SK-N-SH treated with all-trans-retinoic acid at 6 μM for 48 hours (cell line): Measurements from ENCODE around the gene PARVG.

Experiments used
- ATAC-seq: fragments of 200-7000 bp; cut with Tn5 transposase; 3 replicates; pipeline ENCODE4 v1.9.1; 2020; ENCODE audit warnings: mild to moderate bottlenecking, moderate library complexity
- ARNTL ChIP-seq: fragments of 450-650 bp; formaldehyde crosslinking; IDR thresholded peaks from 2 replicates; pipeline ENCODE4 v1.5.0; 2020; ENCODE audit warnings: low read depth, mild to moderate bottlenecking, moderate library complexity, borderline replicate concordance
- CREB5 ChIP-seq: fragments of 250-450 bp; sonication (Bioruptor Pico); IDR thresholded peaks from 2 replicates; pipeline ENCODE4 v1.5.1; 2020; ENCODE audit warnings: low read depth, mild to moderate bottlenecking, moderate library complexity
- CSDC2 ChIP-seq: fragments of 250-450 bp; sonication (Bioruptor Pico); IDR thresholded peaks from 2 replicates; pipeline ENCODE4 v1.5.0; 2020; ENCODE audit warnings: mild to moderate bottlenecking, moderate library complexity
- CSRNP3 ChIP-seq: fragments of 250-450 bp; sonication (Bioruptor Pico); IDR thresholded peaks from 2 replicates; pipeline ENCODE4 v1.5.1; 2021; ENCODE audit warnings: mild to moderate bottlenecking, moderate library complexity
- ESRRG ChIP-seq: fragments of 250-450 bp; sonication (Bioruptor Pico); IDR thresholded peaks from 2 replicates; pipeline ENCODE4 v1.6.1; 2021; ENCODE audit warnings: mild to moderate bottlenecking
- GLIS3 ChIP-seq: fragments of 250-450 bp; sonication (Bioruptor Pico); IDR thresholded peaks from 2 replicates; pipeline ENCODE4 v1.5.0; 2020; ENCODE audit warnings: mild to moderate bottlenecking, moderate library complexity
- ISL1 ChIP-seq: fragments of 250-450 bp; sonication (Bioruptor Pico); IDR thresholded peaks from 2 replicates; pipeline ENCODE4 v2.1.2; 2022; ENCODE audit warnings: mild to moderate bottlenecking, moderate library complexity
- OSR1 ChIP-seq: fragments of 250-450 bp; sonication (Bioruptor Pico); IDR thresholded peaks from 2 replicates; pipeline ENCODE4 v1.8.0; 2022; ENCODE audit warnings: moderate library complexity, mild to moderate bottlenecking, inconsistent platforms
- PATZ1 ChIP-seq: fragments of 250-450 bp; sonication (Bioruptor Pico); IDR thresholded peaks from 2 replicates; pipeline ENCODE4 v1.8.0; 2020; ENCODE audit warnings: mild to moderate bottlenecking, moderate library complexity, borderline replicate concordance
- POU6F1 ChIP-seq: fragments of 250-450 bp; sonication (Bioruptor Pico); IDR thresholded peaks from 2 replicates; pipeline ENCODE4 v1.8.0; 2021; ENCODE audit warnings: low read depth, mild to moderate bottlenecking, moderate library complexity, borderline replicate concordance
- PPARA ChIP-seq: fragments of 250-450 bp; sonication (Bioruptor Pico); IDR thresholded peaks from 2 replicates; pipeline ENCODE4 v1.5.0; 2020; ENCODE audit warnings: mild to moderate bottlenecking, borderline replicate concordance
- RARB ChIP-seq: fragments of 250-450 bp; sonication (Bioruptor Pico); IDR thresholded peaks from 2 replicates; pipeline ENCODE4 v1.8.0; 2021; ENCODE audit warnings: mild to moderate bottlenecking, moderate library complexity
- SNAI2 ChIP-seq: fragments of 250-450 bp; sonication (Bioruptor Pico); IDR thresholded peaks from 2 replicates; pipeline ENCODE4 v1.5.0; 2020; ENCODE audit warnings: mild to moderate bottlenecking, moderate library complexity
- TCF4 ChIP-seq: fragments of 250-450 bp; sonication (Bioruptor Pico); IDR thresholded peaks from 2 replicates; pipeline ENCODE4 v1.8.0; 2021; ENCODE audit warnings: mild to moderate bottlenecking, moderate library complexity, borderline replicate concordance
- TOX ChIP-seq: fragments of 250-450 bp; sonication (Bioruptor Pico); IDR thresholded peaks from 2 replicates; pipeline ENCODE4 v1.8.0; 2021; ENCODE audit warnings: mild to moderate bottlenecking, moderate library complexity, borderline replicate concordance
- ZC3H10 ChIP-seq: fragments of 250-450 bp; sonication (Bioruptor Pico); IDR thresholded peaks from 2 replicates; pipeline ENCODE4 v1.5.1; 2021; ENCODE audit warnings: mild to moderate bottlenecking, moderate library complexity
- ZFP3 ChIP-seq: fragments of 250-450 bp; sonication (Bioruptor Pico); IDR thresholded peaks from 2 replicates; pipeline ENCODE4 v1.5.0; 2020; ENCODE audit warnings: mild to moderate bottlenecking, moderate library complexity
- ZFP30 ChIP-seq: fragments of 450-650 bp; formaldehyde crosslinking; IDR thresholded peaks from 2 replicates; pipeline ENCODE4 v1.5.0; 2022; ENCODE audit warnings: mild to moderate bottlenecking, moderate library complexity
- ZNF565 ChIP-seq: fragments of 450-650 bp; formaldehyde crosslinking; conservative IDR thresholded peaks from 2 replicates; pipeline ENCODE4 v1.5.0; 2020; ENCODE audit warnings: low read depth, mild to moderate bottlenecking, moderate library complexity
- ZNF70 ChIP-seq: fragments of 450-650 bp; formaldehyde crosslinking; IDR thresholded peaks from 2 replicates; pipeline ENCODE4 v1.5.0; 2020; ENCODE audit warnings: mild to moderate bottlenecking, moderate library complexity
- ZNF8 ChIP-seq: fragments of 450-650 bp; formaldehyde crosslinking; IDR thresholded peaks from 2 replicates; pipeline ENCODE4 v1.5.0; 2020; ENCODE audit warnings: mild to moderate bottlenecking, moderate library complexity

The PARVG gene

GRCh38 chr22:44196241-44196640 lies 15.5 kb downstream of the PARVG start:
- no peak for ATAC-seq
- TF ChIP-seq ESRRG (CRISPR knock-in tag): no peak
- TF ChIP-seq, all 23 proteins: peak for 0

GRCh38 chr22:44196731-44197131 lies 16.0 kb downstream of the PARVG start:
- ATAC-seq: no peak
- TF ChIP-seq ZNF565 (CRISPR knock-in tag) (no peak), CREB5 (CRISPR knock-in tag) (no peak), ARNTL (CRISPR knock-in tag) (no peak), TCF4 (CRISPR knock-in tag) (no peak), ZFP30 (CRISPR knock-in tag) (no peak)

GRCh38 chr22:44197271-44197670 lies 16.5 kb downstream of the PARVG start:
- no peak for ATAC-seq
- TF ChIP-seq ISL1 (CRISPR knock-in tag) (no peak), ESRRG (CRISPR knock-in tag) (no peak), ZNF565 (CRISPR knock-in tag) (no peak), POU6F1 (CRISPR knock-in tag) (no peak), OSR1 (CRISPR knock-in tag) (no peak), ZNF8 (CRISPR knock-in tag) (no peak), TOX (CRISPR knock-in tag) (no peak), CSDC2 (CRISPR knock-in tag) (no peak), GLIS3 (CRISPR knock-in tag) (no peak), TCF4 (CRISPR knock-in tag) (no peak), PATZ1 (CRISPR knock-in tag) (no peak), CSRNP3 (CRISPR knock-in tag) (no peak), SNAI2 (CRISPR knock-in tag) (no peak), ZC3H10 (CRISPR knock-in tag) (no peak), PPARA (CRISPR knock-in tag) (no peak), ZFP3 (CRISPR knock-in tag) (no peak), CREB5 (CRISPR knock-in tag) (no peak), ZNF70 (CRISPR knock-in tag) (no peak), ARNTL (CRISPR knock-in tag) (no peak), RARB (no peak)
- TF ChIP-seq, all 23 proteins: peak for 0

GRCh38 chr22:44199164-44199563 lies 18.4 kb downstream of the PARVG start:
- TF ChIP-seq TOX (CRISPR knock-in tag) (no peak), CSDC2 (CRISPR knock-in tag) (no peak), PPARA (CRISPR knock-in tag) (no peak), OSR1 (CRISPR knock-in tag) (no peak), ZC3H10 (CRISPR knock-in tag) (no peak), ESRRG (CRISPR knock-in tag) (no peak), POU6F1 (CRISPR knock-in tag) (no peak), TCF4 (CRISPR knock-in tag) (no peak), ZNF565 (CRISPR knock-in tag) (no peak), CREB5 (CRISPR knock-in tag) (no peak), PATZ1 (CRISPR knock-in tag) (no peak), ZFP30 (CRISPR knock-in tag) (no peak)
- ATAC-seq: no peak
